D721Med (cell line): Measurements from ENCODE around the gene NUDT4.

ENCODE experiments used
- DNase-seq: peaks from one replicate; pipeline ENCODE4 v3.0.0; 2011; ENCODE audit warnings: low spot score; ENCODE audit not compliant: insufficient read length
- FAIRE-seq: peaks from 2 replicates; lab custom pipeline; 2011; peaks lifted over from hg19 to GRCh38; lab: Jason Lieb, UNC
- TF ChIP-seq, protein P1 (sequence below): IDR thresholded peaks from 2 replicates; pipeline ENCODE4 v1.5.1; 2012; ENCODE audit warnings: mild to moderate bottlenecking, control low read depth; ENCODE audit not compliant: insufficient read depth; ENCODE audit errors: missing control alignments

NUDT4 gene

DNA sequence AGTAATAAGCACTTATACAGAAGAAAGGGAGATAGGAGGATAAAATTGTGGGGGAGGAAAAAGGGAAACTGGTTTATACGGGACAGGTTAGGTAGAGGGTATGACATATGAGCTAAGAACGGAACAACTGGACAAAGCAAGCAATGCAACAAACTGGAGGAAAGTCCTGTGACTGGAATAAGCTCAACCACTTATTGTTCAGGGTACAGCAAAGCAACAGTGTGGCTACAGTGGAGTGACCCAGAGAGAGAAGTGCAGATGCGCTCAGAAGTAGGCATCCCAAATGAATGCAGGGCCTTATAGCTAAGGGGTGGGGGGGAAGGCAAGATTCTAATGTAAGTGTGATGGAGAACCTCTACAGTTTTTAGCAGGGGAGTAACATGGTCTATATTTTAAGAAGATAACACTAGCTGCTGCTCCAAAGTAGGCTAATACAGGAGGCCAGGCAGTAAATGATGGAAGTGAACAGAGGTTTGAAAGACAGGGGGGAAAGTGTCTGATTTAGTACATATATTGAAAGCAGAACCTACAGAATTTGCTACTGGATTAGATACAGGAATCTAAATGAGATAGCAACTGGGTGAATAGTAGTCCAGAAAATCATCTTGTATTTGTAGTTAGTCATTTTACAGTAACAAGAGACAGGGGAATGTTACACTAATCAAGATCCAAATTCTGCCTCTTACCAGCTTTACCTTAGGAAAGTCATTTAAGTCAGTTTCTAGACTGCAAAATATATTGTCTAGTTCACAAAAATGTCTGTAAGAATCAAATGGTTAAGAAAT lies 60.7 kb downstream of the NUDT4 start:
- TF ChIP-seq, protein P1, sequence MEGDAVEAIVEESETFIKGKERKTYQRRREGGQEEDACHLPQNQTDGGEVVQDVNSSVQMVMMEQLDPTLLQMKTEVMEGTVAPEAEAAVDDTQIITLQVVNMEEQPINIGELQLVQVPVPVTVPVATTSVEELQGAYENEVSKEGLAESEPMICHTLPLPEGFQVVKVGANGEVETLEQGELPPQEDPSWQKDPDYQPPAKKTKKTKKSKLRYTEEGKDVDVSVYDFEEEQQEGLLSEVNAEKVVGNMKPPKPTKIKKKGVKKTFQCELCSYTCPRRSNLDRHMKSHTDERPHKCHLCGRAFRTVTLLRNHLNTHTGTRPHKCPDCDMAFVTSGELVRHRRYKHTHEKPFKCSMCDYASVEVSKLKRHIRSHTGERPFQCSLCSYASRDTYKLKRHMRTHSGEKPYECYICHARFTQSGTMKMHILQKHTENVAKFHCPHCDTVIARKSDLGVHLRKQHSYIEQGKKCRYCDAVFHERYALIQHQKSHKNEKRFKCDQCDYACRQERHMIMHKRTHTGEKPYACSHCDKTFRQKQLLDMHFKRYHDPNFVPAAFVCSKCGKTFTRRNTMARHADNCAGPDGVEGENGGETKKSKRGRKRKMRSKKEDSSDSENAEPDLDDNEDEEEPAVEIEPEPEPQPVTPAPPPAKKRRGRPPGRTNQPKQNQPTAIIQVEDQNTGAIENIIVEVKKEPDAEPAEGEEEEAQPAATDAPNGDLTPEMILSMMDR = no peak
- no peak for DNase-seq
- FAIRE-seq = no peak

DNA sequence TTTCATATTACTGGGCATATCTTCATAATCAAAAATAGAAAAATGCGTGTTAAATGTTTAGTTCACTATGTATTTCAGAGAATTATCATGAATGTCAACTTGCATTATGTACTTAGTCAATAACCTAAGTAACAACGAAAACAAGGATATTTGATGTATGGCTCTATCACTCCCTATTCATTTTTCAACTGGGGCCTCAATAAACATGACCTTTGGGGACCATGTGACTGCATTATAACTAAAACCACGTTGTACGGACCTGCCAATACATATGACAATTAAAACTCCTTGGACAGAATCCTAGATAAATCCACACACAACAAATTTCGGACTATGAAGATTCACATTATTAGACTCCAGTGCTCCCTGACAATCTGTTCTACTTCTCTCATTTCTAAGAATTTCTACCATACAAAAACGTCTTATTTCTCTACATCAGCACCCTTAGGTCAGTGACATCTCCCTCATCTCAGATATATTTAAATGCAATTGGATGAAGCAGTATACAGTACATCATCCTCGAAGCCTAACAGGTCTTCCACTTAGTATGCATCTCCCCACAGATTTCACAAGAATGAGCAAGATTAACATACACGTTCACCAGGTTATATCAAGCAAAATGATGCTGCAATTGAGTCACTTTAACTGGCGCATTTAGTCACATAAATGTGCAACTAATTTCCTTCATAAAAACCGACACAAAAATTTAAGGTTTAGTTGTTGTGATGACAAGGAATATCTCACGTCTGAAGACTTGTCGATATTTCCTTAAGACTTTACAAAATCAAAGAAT lies 62.5 kb downstream of the NUDT4 start:
- DNase-seq (no peak), FAIRE-seq (peak; percentile 11)
- TF ChIP-seq, protein P1 = no peak

DNA sequence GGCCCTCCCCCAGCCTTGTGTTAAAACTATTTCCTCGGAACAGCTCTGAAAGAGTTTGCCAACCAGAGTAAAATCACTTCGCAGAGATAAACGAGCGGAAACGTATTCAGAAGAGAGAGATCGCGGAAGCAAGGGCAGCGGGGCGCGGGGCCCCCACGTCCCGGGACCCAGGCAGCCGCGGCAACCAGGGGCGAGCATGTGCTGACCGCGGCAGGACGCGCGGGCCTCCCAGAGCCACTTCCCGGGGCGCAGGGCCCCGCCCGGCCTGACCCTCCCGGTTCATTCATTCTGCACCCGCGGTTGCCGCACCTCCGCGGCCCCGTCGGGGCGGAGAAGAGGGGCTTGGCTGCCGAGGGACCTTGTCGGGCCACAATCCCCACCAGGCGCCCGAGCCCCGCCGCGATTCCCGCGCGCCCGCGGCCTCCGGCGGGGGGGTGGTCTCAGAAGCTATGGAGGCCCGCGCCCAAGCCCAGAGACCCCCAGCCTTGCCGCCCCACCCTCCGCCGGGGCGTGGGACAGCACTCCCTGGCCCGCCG lies 63.4 kb downstream of the NUDT4 start:
- FAIRE-seq (no peak), DNase-seq (no peak)
- TF ChIP-seq, protein P1 = no peak

DNA sequence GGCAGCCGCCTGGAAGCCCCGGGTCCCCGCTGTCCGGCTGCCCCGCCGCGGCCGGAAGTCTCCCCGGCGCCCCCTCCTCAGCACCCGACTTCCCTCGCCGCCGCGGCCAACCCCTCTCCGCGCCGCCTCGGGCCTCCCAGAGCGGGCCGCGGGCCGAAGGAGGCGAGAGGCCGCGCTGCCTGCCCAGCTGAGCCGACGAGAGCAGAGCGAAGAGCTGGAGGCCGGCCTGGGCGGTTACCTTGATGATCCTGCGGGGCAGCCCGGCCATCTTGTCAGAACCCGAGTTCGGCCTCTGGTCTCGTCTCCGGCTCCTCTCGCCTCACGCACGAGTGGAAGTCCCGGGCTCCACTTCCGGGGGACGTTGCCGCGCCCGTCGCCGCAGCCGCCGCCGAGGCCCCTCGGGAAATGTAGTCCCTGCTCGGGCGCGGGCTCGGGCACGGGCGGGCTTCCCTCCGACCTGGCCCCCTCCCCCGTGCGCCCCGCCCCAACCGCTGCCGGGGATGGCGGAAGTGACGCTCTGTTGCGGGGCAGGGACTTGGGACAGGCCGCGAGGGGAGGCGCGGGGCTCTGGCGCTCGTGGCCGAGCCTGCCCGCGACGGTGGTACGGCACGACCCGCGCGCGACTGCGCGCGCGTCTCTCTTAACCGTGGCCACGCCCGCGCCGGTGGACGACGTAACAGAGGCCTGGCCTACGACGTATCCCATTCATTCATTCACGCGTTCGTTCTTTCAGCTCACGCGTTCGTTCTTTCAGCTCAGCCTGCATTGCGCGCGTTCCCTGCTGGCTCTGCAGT lies 64.1 kb downstream of the NUDT4 start, which contains the start of gene UBE2N:
Gene UBE2N (minus strand): TSS at position 331 of the 794 bp plus-strand sequence. CDS start 63 bp downstream, at position 268.
- TF ChIP-seq, protein P1 = no peak
- no peak for FAIRE-seq
- DNase-seq = peak; percentile 57

DNA sequence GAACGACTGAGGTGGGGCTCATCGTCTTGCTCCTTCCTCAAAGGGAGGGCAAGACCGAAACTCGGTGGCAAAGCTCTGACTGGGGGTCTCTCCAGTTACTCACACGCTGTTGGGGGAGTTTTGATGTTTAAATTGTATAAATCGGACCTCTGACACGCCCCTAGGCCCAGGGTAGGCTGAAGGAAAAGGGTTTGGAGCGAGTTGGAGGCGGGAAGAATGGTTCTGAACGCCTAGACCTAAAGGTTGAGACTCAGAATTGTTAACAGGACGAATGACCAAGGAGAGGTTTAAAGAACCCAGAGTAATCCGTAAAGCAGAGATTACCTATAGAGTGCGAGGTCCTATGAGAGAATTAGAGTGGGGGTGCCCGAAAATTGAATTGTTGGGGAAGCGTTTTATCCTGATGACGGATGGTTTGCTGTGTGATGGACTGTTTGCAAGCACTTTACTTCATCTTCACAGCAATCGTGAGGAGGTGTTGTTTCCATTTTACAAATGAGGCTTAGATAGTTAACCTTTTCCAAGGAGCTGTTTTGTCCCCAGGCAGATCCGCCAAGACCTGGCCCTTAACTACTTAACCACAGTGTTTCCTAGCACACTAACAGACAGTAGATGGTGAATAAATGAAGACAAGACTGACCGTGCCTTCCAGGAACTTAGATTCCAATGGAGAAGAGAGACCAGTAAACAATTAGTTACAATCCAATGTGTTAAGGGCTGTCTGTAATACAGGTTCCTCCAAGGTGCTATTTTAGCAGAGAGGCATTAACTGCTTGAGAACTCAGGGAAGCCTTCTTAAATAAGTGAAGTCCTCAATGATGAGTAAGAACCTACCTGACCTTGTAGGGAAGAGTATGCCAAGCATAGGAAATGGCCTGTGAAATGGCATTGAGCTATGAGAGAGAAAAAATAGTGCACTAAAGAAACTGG lies 65.0 kb downstream of the NUDT4 start:
- DNase-seq (no peak), FAIRE-seq (no peak)
- TF ChIP-seq, protein P1 = no peak

DNA sequence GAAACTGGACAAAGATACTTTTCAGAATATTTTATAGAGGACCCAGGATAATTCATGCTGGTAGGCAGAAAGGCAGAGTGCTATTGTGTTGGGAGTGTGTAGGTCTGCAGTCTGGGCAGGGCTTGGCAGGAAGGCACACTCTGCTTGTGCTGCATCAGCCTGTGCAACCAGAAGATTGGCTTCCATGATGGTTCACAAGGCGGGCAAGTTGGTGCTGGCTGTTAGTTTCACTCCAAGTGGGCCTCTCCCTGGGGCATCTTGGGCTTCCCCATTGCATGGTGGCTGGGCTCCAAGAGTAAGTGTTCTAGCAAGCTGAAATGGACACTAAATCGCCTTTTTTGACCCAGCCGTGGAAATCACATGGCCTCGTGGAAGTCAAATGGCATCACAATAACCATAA lies 65.9 kb downstream of the NUDT4 start:
- TF ChIP-seq, protein P1 = no peak
- no peak for DNase-seq
- no peak for FAIRE-seq
